GM12891 (cell line): Measurements from ENCODE around the gene ANK3.

Experiments
- POLR2A ChIP-seq: IDR thresholded peaks from 2 replicates; pipeline ENCODE4 v1.6.1; 2011; ENCODE audit warnings: low read depth, low read length, control low read depth
- POLR2AphosphoS5 ChIP-seq: IDR thresholded peaks from 2 replicates; pipeline ENCODE4 v1.6.1; 2011; ENCODE audit warnings: low read depth, low read length, control low read depth

GRCh38 chr10:60138842-60139241 lies 250.8 kb downstream of the ANK3 start:
- TF ChIP-seq POLR2AphosphoS5 (no peak), POLR2A (no peak)
